Sigmoid colon (tissue), 7 donors: ENCODE results near the gene RNF17. TPM values are rescaled to one million over a fixed set of nuclear protein-coding genes. Genes with fewer than 3 reads are reported as not detected.

Experiments
- DNase-seq: peaks from one replicate; pipeline ENCODE4 v3.0.0-alpha.2; 2019
- H3K27ac ChIP-seq, 4 donors: fragments of 200-600 bp; sonication (generic); one replicate each; pipeline ENCODE4 v1.5.1; 2016 to 2019; ENCODE audit warnings: mild to moderate bottlenecking in 1 of 4
- H3K27me3 ChIP-seq, 3 donors: fragments of 200-600 bp; sonication (generic); one replicate each; pipeline ENCODE4 v1.5.1; 2019; ENCODE audit warnings: mild to moderate bottlenecking in 1 of 3
- H3K36me3 ChIP-seq, 4 donors: fragments of 200-600 bp; sonication (generic); one replicate each; pipeline ENCODE4 v1.5.1; 2016 to 2019
- H3K4me1 ChIP-seq, 4 donors: fragments of 200-600 bp; sonication (generic); one replicate each; pipeline ENCODE4 v1.5.1; 2017 to 2019
- H3K4me3 ChIP-seq, 4 donors: fragments of 200-600 bp; sonication (generic); one replicate each; pipeline ENCODE4 v1.5.1; 2017 to 2019; ENCODE audit warnings: mild to moderate bottlenecking in 2 of 4, moderate library complexity in 1 of 4
- H3K9me3 ChIP-seq, 4 donors: fragments of 200-600 bp in 3 of 4; sonication (generic) in 3 of 4; one replicate each; pipeline versions ENCODE4 v1.5.1 to v1.6.1; 2013 to 2019
- CTCF ChIP-seq, 4 experiments: fragments of 450-650 bp in 3 of 4; fragments of 200-600 bp in 1 of 4; IDR thresholded peaks; one replicate each; pipeline ENCODE4 v1.5.1; 2016 to 2019; ENCODE audit warnings: antibody characterized with exemption in 4 of 4, mild to moderate bottlenecking in 3 of 4, moderate library complexity in 2 of 4
- EP300 ChIP-seq, 4 donors: sonication (generic); formaldehyde crosslinking; IDR thresholded peaks; one replicate each; pipeline ENCODE4 v1.6.1; 2017; ENCODE audit warnings: antibody characterized with exemption in 4 of 4
- POLR2A ChIP-seq, 2 donors: fragments of 450-650 bp; IDR thresholded peaks; one replicate each; pipeline ENCODE4 v1.6.1; 2016; ENCODE audit warnings: antibody characterized with exemption in 2 of 2, mild to moderate bottlenecking in 2 of 2, moderate library complexity in 2 of 2
- POLR2AphosphoS5 ChIP-seq, 4 donors: sonication (generic); formaldehyde crosslinking; IDR thresholded peaks; one replicate each; pipeline ENCODE4 v1.6.1; 2017; ENCODE audit warnings: antibody characterized with exemption in 4 of 4
- WGBS, 2 donors: extraction: QIAGEN DNeasy Blood & Tissue Kit; methylation state at CpG; one replicate each; pipeline ENCODE4 v1.1.7; 2013; 5-methylcytosine and 5-hydroxymethylcytosine counted together
- intact Hi-C: fragments of 100-400 bp; cut with DNase I; formaldehyde crosslinking; loops from one replicate; pipeline ENCODE4 v1.15.1; 2023
- polyA plus RNA-seq, 3 donors: library from polyadenylated mRNA; stranded (reverse); fragments of 200-250 nt; gene quantifications; one replicate each; pipeline ENCODE4 v1.2.3, GENCODE V29; 2013
- total RNA-seq, 4 donors: library from RNA; depleted of rRNA; stranded (reverse); fragments of >200 nt; gene quantifications; one replicate each; pipeline ENCODE4 v1.1.0, GENCODE V29; 2016
- donor health status: healthy with polysubstance abuse.
- donor health status: Bipolar disorder and iron deficiency.
- donor health status: healthy.

The RNF17 gene
- total and polyA plus RNA-seq, 7 donors = 0.16 to 1.4 (median 0.55) TPM; not detected in 4

GRCh38 chr13:24925318-24926231 is 161.6 kb downstream of the RNF17 start:
- Histone ChIP-seq H3K9me3 (no peaks in the 10 kb centered on the region), H3K27ac (no peak overlapping the region), H3K4me1 (peaks cover 0 to 19% (median 10%) of the 10 kb centered on the region in 4 donors), H3K36me3 (no peaks in the 10 kb centered on the region), H3K4me3 (no peak overlapping the region), H3K27me3 (peaks cover 0 to 3% (median 0%) of the 10 kb centered on the region in 3 donors)
- no peak for DNase-seq
- intact Hi-C loops = no loop called here
- 56 to 80% methylated on average over 15 of the region's 15 CpGs for WGBS, 2 donors
- TF ChIP-seq CTCF (IDR thresholded peaks at IDR 0.05) (no peak), EP300 (IDR thresholded peaks at IDR 0.05) (no peak), POLR2A (IDR thresholded peaks at IDR 0.05) (no peak), POLR2AphosphoS5 (IDR thresholded peaks at IDR 0.05) (no peak)

DNA sequence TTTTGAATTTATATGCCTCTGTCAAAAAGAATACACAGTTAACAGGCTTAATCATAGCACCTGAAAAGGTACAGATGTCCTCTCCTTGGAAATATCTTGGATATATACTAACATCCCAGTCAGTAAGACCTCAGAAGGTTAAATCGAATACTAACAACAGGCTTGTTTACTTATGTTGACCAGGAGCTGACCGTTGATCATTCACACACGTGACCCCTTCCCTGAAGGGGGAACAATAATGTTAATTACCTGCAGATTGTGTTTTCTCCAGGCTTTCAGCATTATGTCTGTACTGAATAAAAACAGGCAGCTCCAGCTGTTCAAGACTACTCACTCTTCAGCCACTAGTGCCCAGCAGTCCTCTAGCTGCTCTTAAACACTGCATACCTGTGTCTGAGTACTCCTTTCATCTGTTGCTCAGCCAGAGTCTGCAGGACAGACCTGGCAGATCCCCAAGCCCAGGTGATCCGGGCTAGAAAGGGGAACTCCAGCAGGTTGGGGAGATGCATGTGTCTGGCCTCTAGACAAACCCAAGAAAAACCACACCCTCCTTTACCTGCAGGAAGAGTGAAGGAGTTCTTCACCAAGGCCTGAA is 163.9 kb downstream of the RNF17 start:
- no peak overlapping the region for H3K4me3 ChIP-seq
- peaks cover 4 to 24% (median 9%) of the 10 kb centered on the region in 3 donors for H3K27me3 ChIP-seq
- H3K36me3 ChIP-seq = no peaks in the 10 kb centered on the region
- no peak for TF ChIP-seq CTCF (IDR thresholded peaks at IDR 0.05)
- no peak for TF ChIP-seq POLR2A (IDR thresholded peaks at IDR 0.05)
- no peaks in the 10 kb centered on the region for H3K9me3 ChIP-seq
- no peak overlapping the region for H3K27ac ChIP-seq
- intact Hi-C loops = no loop called here
- DNase-seq = no peak
- H3K4me1 ChIP-seq = peaks cover 0 to 8% (median 2%) of the 10 kb centered on the region in 4 donors
- 69 to 85% methylated on average over 4 of the region's 4 CpGs for WGBS, 2 donors

DNA sequence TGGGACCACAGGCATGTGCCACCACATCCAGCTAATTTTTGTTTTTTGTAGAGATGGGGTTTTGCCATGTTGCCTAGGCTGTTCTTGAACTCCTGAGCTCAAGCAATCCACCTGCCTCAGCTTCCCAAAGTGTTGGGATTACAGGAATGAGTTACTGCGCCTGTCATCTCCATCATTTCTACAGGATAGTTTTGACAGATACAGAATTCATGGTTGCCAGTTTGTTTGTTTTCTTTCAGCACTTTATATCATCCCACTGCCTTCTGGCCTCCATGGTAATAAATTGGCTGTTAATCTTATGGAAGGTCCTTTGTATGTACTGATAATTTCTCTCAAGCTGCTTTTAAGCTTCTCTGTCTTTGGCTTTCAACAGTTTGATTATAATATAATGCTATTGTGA is 165.2 kb downstream of the RNF17 start:
- 89 to 93% methylated on average over 1 of the region's 1 CpG for WGBS, 2 donors
- Histone ChIP-seq H3K9me3 (no peaks in the 10 kb centered on the region), H3K36me3 (no peaks in the 10 kb centered on the region), H3K4me3 (no peak overlapping the region), H3K4me1 (peaks cover 0 to under 1% (median 0%) of the 10 kb centered on the region in 4 donors), H3K27ac (no peak overlapping the region), H3K27me3 (peaks cover 4 to 30% (median 9%) of the 10 kb centered on the region in 3 donors)
- TF ChIP-seq EP300 (IDR thresholded peaks at IDR 0.05) (no peak), POLR2AphosphoS5 (IDR thresholded peaks at IDR 0.05) (no peak), CTCF (IDR thresholded peaks at IDR 0.05) (no peak), POLR2A (IDR thresholded peaks at IDR 0.05) (no peak)
- DNase-seq = no peak
- intact Hi-C loops = no loop called here

Other genes starting within 250 kb of the RNF17 start
- gene ATP12A, start 83.8 kb upstream of the RNF17 start, total RNA-seq = not detected
- gene ATP12A, start 83.8 kb upstream of the RNF17 start, polyA plus RNA-seq = not detected